Activated naive CD4-positive, alpha-beta T cell treated with anti-CD3 and anti-CD28 coated beads for 36 hours (primary cell): Measurements from ENCODE around the gene PCGF6. TPM values are rescaled to one million over a fixed set of nuclear protein-coding genes. Genes with fewer than 3 reads are reported as not detected.
"Not testable (repeated sequence)": the region's sequence is repeated elsewhere in the genome, so short reads cannot be mapped to it uniquely, and the experiment has no call there.

Experiments used
- CTCF ChIA-PET: fragments of 350-600 bp; sonication (Branson Sonifier 250); formaldehyde crosslinking; loops from one replicate; lab custom pipeline; 2021; ENCODE audit warnings: antibody characterized with exemption; lab: Charles Lee
- DNase-seq: peaks from one replicate; pipeline ENCODE4 v3.0.0-alpha.2; 2020
- H3K27ac Mint-ChIP-seq: one replicate; pipeline ENCODE4 v1.8.0; 2021; ENCODE audit warnings: mild to moderate bottlenecking, mixed read lengths
- H3K27me3 Mint-ChIP-seq: one replicate; pipeline ENCODE4 v1.8.0; 2021; ENCODE audit warnings: low read depth, mixed read lengths
- H3K36me3 Mint-ChIP-seq: one replicate; pipeline ENCODE4 v1.8.0; 2021; ENCODE audit warnings: low read depth, mixed read lengths
- H3K4me1 Mint-ChIP-seq: one replicate; pipeline ENCODE4 v1.8.0; 2021; ENCODE audit warnings: low read depth, mixed read lengths
- H3K4me3 Mint-ChIP-seq: one replicate; pipeline ENCODE4 v1.8.0; 2021; ENCODE audit warnings: mild to moderate bottlenecking, moderate library complexity, mixed read lengths
- H3K9me3 Mint-ChIP-seq: one replicate; pipeline ENCODE4 v1.8.0; 2021; ENCODE audit warnings: mixed read lengths
- intact Hi-C: fragments of 100-400 bp; cut with micrococcal nuclease; formaldehyde crosslinking; loops from one replicate; pipeline ENCODE4 v1.15.1; 2023
- total RNA-seq, 2 experiments: library from RNA; stranded (reverse); gene quantifications; one replicate each; pipeline ENCODE4 v1.2.3, GENCODE V29; 2021

PCGF6 gene
- total RNA-seq, 2 experiments from 2014 or later, result 10.6 to 10.7 TPM

DNA sequence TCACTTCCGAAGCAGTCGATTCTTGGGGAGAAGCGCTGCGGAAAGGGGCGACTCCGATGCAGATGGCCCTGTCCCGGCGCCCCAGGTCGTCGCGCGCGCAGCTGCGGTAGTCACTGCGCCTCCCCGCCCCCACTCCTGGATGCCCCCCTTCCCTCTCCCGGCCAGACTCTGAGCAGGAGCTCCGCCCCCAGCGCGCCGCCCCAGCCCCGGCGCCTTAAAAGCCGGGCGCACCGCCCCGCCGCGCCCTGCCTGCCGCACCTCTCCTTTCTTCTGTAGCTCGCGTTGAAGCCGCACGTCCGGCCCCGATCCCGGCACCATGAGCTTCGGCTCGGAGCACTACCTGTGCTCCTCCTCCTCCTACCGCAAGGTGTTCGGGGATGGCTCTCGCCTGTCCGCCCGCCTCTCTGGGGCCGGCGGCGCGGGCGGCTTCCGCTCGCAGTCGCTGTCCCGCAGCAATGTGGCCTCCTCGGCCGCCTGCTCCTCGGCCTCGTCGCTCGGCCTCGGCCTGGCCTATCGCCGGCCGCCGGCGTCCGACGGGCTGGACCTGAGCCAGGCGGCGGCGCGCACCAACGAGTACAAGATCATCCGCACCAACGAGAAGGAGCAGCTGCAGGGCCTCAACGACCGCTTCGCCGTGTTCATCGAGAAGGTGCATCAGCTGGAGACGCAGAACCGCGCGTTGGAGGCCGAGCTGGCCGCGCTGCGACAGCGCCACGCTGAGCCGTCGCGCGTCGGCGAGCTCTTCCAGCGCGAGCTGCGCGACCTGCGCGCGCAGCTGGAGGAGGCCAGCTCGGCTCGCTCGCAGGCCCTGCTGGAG is 73.8 kb downstream of the PCGF6 start, which contains the start of gene INA:
TSS of gene INA (plus strand) at position 243 of the 817 bp plus-strand sequence. CDS start at position 317, 74 bp downstream.
- H3K36me3 Mint-ChIP-seq, result no peaks in the 10 kb centered on the region
- intact Hi-C loops, result no loop called here
- no peak within 1 kb of the TSS for H3K27ac Mint-ChIP-seq
- no peaks in the 10 kb centered on the region for H3K9me3 Mint-ChIP-seq
- DNase-seq, result peak; percentile 37
- CTCF ChIA-PET, result interaction anchor here (0.6 to 0.9 kb wide), 4 partner anchors 33 to 421 kb away, joined by 3 read pairs; no protein-coding TSS in a partner anchor
- peaks cover 48% of the 10 kb centered on the region for H3K27me3 Mint-ChIP-seq
- H3K4me3 Mint-ChIP-seq, result peak within 1 kb of the TSS; percentile 61
- peaks cover 13% of the 10 kb centered on the region for H3K4me1 Mint-ChIP-seq

DNA sequence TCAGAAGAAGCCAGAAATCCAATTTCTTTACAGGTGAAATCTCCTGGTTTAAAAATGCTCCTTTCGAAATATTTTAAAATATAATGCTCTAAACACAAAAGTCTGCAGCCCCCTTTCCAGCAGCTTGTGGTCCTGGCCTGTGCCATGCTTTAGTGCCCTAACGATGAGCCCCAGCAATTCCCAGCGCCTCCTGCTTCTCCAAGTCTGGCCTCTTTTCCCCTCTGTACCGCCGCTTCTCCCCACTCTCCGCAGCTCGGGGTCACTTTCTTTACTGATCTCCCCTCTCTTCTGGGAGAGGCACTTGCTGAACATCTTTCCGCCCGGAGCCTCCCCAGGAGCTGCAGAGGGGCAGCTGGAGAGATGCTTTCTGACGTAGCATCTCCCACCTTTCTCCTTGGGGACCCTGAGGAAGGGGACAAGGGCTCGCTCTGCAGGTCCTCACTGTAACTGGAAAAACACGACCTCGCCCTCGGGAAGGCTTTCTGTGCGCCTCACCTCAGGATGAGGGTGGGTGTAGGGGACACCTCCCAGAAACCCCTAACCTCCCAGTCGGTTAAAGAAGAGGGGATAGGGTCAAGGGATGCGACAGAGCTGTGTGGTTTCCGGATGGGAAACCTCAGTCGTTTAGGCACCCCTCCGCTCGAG is 74.6 kb downstream of the PCGF6 start:
- H3K4me1 Mint-ChIP-seq, result peaks cover 8% of the 10 kb centered on the region
- intact Hi-C loops, result no loop called here
- peaks cover 45% of the 10 kb centered on the region for H3K27me3 Mint-ChIP-seq
- DNase-seq, result no peak
- H3K9me3 Mint-ChIP-seq, result no peaks in the 10 kb centered on the region
- H3K27ac Mint-ChIP-seq, result no peak overlapping the region
- CTCF ChIA-PET, result interaction anchor here (0.9 to 1.0 kb wide), 2 partner anchors 32 kb away, joined by 3 read pairs; no protein-coding TSS in a partner anchor
- H3K4me3 Mint-ChIP-seq, result peak overlapping the region; percentile 61
- no peaks in the 10 kb centered on the region for H3K36me3 Mint-ChIP-seq

DNA sequence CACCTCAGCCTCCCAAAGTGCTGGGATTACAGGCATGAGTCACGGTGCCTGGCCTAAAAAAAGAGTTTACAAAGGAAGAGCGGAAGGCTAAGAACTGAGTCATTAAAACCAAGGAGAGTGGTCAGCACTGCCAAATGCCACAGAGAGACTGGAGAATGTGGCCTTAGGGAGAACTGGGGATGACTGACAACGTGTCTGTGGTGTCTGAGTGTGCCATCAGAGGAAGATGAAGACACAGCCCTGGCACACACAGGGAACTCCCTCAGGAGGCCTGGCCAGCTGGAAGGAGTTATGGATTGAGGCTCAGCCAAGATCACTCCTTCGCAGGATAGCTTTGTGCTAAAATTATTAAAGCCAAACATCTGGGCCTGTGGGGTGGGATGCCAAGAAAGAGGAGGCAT is 77.9 kb downstream of the PCGF6 start:
- Mint-ChIP-seq H3K36me3 (no peaks in the 10 kb centered on the region), H3K27me3 (peaks cover 25% of the 10 kb centered on the region), H3K4me1 (peaks cover 5% of the 10 kb centered on the region), H3K9me3 (no peaks in the 10 kb centered on the region), H3K27ac (no peak overlapping the region), H3K4me3 (no peak overlapping the region)
- intact Hi-C loops, result no loop called here
- CTCF ChIA-PET, result no interaction called here
- no peak for DNase-seq

DNA sequence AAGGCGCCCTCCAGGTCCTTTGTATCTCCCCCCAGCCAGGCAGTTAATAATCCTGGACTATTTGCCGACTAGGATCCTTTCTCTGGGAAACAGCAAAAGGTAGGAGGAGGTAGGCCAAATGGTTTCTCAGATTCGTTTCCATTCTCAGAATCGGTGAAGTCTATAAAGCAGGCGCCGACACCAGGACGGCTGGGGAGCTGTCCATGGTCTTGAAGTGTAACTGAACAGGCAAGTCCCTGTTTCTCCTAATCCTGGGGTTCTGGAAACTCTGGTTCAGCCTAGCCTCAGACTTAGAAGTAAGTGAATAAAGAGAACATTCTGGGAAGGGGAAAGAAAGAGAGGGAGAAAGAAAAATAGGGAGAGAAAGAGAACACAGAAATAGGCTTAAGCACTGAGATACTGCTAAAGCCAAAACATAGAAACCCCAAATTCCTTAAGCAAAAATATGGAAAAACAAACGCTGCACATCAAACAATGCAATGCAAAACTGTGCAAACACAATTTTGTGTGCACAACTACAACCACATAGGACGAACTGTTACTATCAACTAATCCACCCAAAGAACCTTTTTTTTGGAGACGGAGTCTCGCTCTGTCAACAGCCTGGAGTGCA is 85.1 kb downstream of the PCGF6 start:
- CTCF ChIA-PET, result no interaction called here
- Mint-ChIP-seq H3K4me1 (no peaks in the 10 kb centered on the region), H3K36me3 (no peaks in the 10 kb centered on the region), H3K9me3 (peaks cover under 1% of the 10 kb centered on the region), H3K27me3 (peaks cover 17% of the 10 kb centered on the region), H3K27ac (no peak overlapping the region), H3K4me3 (no peak overlapping the region)
- DNase-seq, result peak; percentile 76
- intact Hi-C loops, result loop anchor here (1.0 kb wide), 1 partner anchor 13 kb away; no protein-coding TSS in a partner anchor

DNA sequence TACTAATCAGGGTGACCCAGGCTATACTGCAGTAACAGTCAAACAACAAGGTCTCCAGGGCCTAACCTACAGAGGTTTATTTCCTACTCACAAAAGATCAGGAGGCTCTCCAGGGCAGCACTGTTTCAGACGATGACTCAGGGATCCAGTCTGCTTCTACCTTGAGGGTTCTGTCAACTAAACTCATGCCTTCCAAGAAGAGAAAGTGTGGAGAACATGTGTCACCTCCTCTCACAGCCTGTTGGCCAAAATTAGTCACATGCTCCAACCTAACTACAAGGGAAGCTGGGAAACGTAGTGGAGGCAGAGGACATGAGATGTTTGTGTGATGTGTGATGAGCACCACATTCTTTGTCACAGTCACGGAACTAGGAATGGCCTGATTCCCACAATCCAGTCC is 88.7 kb downstream of the PCGF6 start:
- CTCF ChIA-PET, result no interaction called here
- peaks cover 4% of the 10 kb centered on the region for H3K9me3 Mint-ChIP-seq
- peaks cover 14% of the 10 kb centered on the region for H3K27me3 Mint-ChIP-seq
- no peak for DNase-seq
- intact Hi-C loops, result no loop called here
- no peak overlapping the region for H3K27ac Mint-ChIP-seq
- no peaks in the 10 kb centered on the region for H3K36me3 Mint-ChIP-seq
- H3K4me3 Mint-ChIP-seq, result no peak overlapping the region
- H3K4me1 Mint-ChIP-seq, result no peaks in the 10 kb centered on the region

DNA sequence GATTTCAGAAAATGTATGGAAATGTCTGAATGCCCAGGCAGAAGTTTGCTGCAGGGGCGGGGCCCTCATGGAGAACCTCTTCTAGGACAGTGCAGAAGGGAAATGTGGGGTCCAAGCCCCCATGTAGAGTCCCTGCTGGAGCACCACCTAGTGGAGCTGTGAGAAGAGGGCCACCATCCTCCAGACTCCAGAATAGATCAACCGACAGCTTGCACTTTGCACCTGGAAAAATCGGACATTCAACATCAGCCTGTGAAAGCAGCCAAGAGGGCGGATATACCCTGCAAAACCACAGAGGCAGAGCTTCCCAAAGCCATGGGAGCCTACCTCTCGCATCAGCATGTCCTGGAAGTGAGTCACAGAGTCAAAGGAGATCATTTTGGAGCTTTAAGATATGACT is 91.0 kb downstream of the PCGF6 start:
- no peaks in the 10 kb centered on the region for H3K36me3 Mint-ChIP-seq
- H3K9me3 Mint-ChIP-seq, result peaks cover 4% of the 10 kb centered on the region
- intact Hi-C loops, result no loop called here

DNA sequence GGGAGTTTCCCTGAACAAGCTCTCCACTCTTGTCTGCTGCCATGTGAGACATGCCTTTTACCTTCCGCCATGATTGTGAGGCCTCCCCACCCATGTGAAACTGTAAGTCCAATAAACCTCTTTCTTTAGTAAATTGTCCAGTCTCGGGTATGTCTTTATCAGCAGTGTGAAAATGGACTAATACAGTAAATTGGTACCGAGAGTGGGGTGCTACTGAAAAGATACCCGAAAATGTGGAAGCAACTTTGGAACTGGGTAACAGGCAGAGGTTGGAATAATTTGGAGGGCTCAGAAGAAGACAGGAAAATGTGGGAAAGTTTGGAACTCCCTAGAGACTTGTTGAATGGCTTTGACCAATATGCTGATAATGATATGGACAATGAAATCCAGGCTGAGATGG is 92.0 kb downstream of the PCGF6 start:
- H3K4me1 Mint-ChIP-seq, intact Hi-C loops, H3K4me3 Mint-ChIP-seq, H3K27ac Mint-ChIP-seq, DNase-seq, H3K27me3 Mint-ChIP-seq, CTCF ChIA-PET, H3K36me3 Mint-ChIP-seq, H3K9me3 Mint-ChIP-seq: not testable (repeated sequence)

More for the DNA sequence above, 91.0 kb downstream of the PCGF6 start:
- no peaks in the 10 kb centered on the region for H3K4me1 Mint-ChIP-seq
- no peak overlapping the region for H3K4me3 Mint-ChIP-seq
- no peak for DNase-seq
- H3K27me3 Mint-ChIP-seq, result peaks cover 6% of the 10 kb centered on the region
- CTCF ChIA-PET, result interaction anchor here (1.0 to 1.2 kb wide), 2 partner anchors 15 to 18 kb away, joined by 3 to 4 read pairs; no protein-coding TSS in a partner anchor
- H3K27ac Mint-ChIP-seq, result no peak overlapping the region

DNA sequence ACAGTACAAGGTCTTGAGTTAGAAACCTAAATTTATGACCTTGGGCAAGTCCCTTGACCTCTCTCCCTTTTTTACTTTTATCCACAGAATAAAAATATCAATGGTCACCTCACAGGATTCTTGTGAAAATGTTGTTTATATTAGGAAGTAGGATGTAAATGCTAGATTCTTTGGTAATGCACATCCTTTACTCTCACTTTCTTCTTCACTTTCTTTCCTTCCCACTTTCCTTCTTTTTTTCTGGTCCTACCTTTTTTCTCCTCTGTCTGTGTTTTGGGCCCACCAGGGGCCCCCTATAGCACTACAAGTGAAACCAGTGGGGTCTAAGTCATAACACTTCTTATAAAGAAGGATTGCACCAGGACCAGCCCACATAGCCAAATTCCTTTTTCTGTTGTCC is 93.1 kb downstream of the PCGF6 start:
- Mint-ChIP-seq H3K9me3 (peaks cover 4% of the 10 kb centered on the region), H3K4me1 (no peaks in the 10 kb centered on the region), H3K27ac (no peak overlapping the region), H3K36me3 (no peaks in the 10 kb centered on the region), H3K4me3 (no peak overlapping the region), H3K27me3 (peaks cover 2% of the 10 kb centered on the region)
- CTCF ChIA-PET, result no interaction called here
- DNase-seq, result no peak
- intact Hi-C loops, result no loop called here

DNA sequence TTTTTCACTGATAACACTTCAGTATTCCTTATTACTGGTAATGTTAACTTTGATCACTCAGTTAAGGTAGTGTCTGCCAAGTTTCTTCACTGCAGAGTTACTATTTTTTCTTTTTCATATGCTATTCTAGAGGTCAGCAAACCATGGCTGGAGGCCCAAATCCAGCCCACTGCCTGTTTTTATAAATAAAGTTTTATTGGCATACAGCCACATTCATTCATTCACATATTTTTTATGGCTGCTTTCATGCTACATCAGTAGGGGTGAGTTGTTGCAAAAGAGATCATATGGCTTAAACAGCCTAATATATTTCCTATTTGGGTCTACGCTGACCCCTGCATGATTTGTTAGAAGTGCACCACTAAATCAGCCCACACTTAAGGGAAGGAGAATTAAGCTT is 94.3 kb downstream of the PCGF6 start:
- H3K27ac Mint-ChIP-seq, result no peak overlapping the region
- CTCF ChIA-PET, result interaction anchor here (0.6 kb wide), 1 partner anchor 22 kb away, joined by 4 read pairs; no protein-coding TSS in a partner anchor
- no peaks in the 10 kb centered on the region for H3K36me3 Mint-ChIP-seq
- intact Hi-C loops, result no loop called here
- H3K27me3 Mint-ChIP-seq, result peaks cover 2% of the 10 kb centered on the region
- no peaks in the 10 kb centered on the region for H3K4me1 Mint-ChIP-seq
- DNase-seq, result no peak
- peaks cover 4% of the 10 kb centered on the region for H3K9me3 Mint-ChIP-seq
- H3K4me3 Mint-ChIP-seq, result no peak overlapping the region

DNA sequence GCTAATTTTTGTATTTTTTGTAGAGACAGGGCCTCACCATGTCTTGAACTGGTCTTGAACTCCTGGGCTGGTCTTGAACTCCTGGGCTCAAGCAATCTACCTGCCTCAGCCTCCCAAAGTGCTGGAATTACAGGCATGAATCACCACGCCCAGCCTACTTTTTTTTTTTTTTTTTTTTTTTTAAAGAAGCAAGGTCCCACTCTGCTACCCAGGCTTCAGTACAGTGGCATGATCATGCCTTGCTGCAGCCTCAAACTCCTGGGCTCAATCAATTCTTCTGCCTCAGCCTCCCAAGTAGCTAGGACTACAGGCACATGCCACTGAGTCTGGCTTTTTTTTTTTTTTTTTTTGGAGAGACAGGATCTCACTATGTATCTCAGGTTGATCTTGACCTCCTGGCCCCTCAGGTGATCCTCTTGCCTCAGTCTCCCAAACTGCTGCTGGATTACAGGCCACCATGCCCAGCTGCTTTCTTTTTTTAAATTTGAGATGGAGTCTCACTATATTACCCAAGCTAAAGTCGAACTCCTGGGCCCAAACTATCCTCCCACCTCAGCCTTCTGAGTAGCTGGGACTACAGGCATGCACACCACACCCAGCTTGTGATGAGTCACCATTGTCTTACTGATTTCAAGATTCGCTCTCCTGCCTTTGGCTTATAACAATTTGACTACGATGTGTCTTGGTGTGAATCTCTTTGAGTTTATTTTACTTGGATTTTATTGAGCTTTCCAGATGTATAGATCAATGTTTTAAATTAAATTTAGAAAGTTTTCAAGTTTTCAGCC is 96.2 kb downstream of the PCGF6 start:
- peak; percentile 23 for DNase-seq
- CTCF ChIA-PET, result interaction anchor here (1.6 kb wide), 1 partner anchor 185 kb away, joined by 5 read pairs; no protein-coding TSS in a partner anchor
- no peaks in the 10 kb centered on the region for H3K9me3 Mint-ChIP-seq
- no peak overlapping the region for H3K4me3 Mint-ChIP-seq
- H3K36me3 Mint-ChIP-seq, result no peaks in the 10 kb centered on the region
- no peaks in the 10 kb centered on the region for H3K27me3 Mint-ChIP-seq
- H3K27ac Mint-ChIP-seq, result no peak overlapping the region
- intact Hi-C loops, result no loop called here
- H3K4me1 Mint-ChIP-seq, result peaks cover 2% of the 10 kb centered on the region

DNA sequence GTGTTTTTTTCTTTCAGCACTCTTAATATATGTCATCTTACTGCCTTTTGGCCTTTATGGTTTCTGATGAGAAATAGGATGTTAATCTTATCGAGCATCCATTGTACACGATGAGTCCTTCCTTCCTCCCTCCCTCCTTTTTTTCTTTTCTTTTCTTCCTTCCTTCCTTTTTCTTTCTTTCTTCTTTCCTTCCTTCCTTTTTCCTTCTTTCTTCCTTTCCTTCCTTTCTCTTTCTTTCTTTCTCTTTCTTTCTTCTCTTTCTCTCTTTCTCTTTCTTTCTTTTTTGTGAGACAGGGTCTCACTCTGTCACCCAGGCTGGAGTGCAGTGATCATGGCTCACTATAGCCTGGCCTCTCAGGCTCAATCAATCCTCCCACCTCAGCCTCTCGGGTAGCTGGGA is 96.8 kb downstream of the PCGF6 start:
- Mint-ChIP-seq H3K36me3 (no peaks in the 10 kb centered on the region), H3K9me3 (no peaks in the 10 kb centered on the region), H3K4me3 (no peak overlapping the region), H3K27ac (no peak overlapping the region), H3K4me1 (peaks cover 2% of the 10 kb centered on the region), H3K27me3 (no peaks in the 10 kb centered on the region)
- DNase-seq, result no peak
- CTCF ChIA-PET, result no interaction called here
- intact Hi-C loops, result no loop called here
